Measurements from ENCODE around the gene ZNF101. TPM values are rescaled to one million over a fixed set of nuclear protein-coding genes. Genes with fewer than 3 reads are reported as not detected.
A peak's percentile ranks its signal among the peaks of the same experiment; 100 is the strongest.

The ZNF101 gene
- total and polyA plus RNA-seq, 9 of the 15 experiments (the other 6 are each of a cell fraction or from before 2014, with no cell fraction given): 9.6 to 20.3 (median 12.4) TPM

DNA sequence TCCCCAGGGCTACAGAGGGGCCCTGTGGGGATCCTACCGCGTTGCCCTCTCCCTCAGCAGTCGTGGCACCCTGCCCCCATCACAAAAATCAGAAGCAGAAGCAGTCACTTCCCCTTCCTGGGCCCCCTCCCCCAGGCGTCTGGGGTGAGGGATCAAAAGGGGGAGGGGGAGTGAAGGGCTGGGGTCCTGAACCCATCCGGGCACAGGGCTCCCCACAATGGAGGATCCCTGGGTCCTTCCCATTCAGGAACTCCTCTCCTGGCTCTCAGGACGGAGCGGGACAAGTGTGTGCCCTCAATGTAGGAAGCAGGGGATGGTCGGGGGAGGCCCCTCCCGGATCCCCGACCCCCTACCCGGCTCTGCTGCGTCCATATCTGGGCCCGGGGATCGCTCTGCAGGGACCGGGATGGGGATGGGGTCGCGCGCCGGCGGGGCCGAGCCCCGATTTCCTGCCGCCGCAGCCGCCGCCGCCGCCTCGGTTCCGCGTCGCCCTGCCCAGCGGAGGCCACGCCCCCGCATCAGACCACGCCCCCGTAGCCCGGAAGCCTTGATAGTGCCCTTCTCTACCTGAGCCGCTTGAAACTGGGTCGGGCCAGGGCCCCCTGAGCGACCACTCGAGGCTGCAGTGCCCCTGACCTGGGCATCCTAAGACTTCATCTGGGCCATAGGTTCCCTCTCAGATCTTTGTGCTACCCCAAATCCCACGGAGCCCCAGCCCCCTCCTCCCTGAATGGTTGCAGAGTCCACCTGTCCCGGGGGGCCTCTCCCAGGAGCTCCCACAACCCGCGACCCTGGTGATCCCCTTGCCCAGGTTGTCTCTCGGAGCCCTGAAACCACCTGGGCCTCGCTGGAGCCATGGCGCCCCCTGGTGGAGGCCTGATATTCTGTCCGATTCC, 25.2 kb upstream of the ZNF101 start, which contains the start of gene GMIP (continued):
- TF ChIP-seq CHD7 (IDR thresholded peaks at IDR 0.05; ENCODE audit: low read depth, low read length) (no peak), GABPA (tag; conservative IDR thresholded peaks at IDR 0.05; ENCODE audit: low read depth) (peak; percentile 53), GMEB1 (CRISPR knock-in tag; IDR thresholded peaks at IDR 0.05) (peak; percentile 21; the same call in 1 of the 2 replicates), CBX3 (IDR thresholded peaks at IDR 0.05; ENCODE audit: borderline replicate concordance in 1 of 2, low read length in 2 of 2) (no peak), CTCF (IDR thresholded peaks at IDR 0.05 in 2 of 3, conservative IDR thresholded peaks at IDR 0.05 in 1 of 3; ENCODE audit: insufficient read depth in 2 of 3, low read depth in 1 of 3, low read length in 3 of 3) (peak; percentile 80 to 87 (median 82)), TARDBP (IDR thresholded peaks at IDR 0.05) (0 out of 2 replicates have a peak, but pooled peaks have one; percentile 51), NKRF (IDR thresholded peaks at IDR 0.05; ENCODE audit: borderline replicate concordance) (peak; percentile 33; the same call in 1 of the 2 replicates), RBFOX2 (IDR thresholded peaks at IDR 0.05; ENCODE audit: low read depth, low read length) (peak; percentile 83)
